ENCODE measurements around the gene DLG2.

DLG2 gene

GRCh38 chr11:84563356-84563755, 1063.8 kb downstream of the DLG2 start:
- TF ChIP-seq REST (IDR thresholded peaks at IDR 0.05; ENCODE audit: insufficient read depth in 1 of 2, low read depth in 2 of 2, low read length in 2 of 2) = no peak

- TF ChIP-seq POLR2AphosphoS5 (IDR thresholded peaks at IDR 0.05; ENCODE audit: low read depth, low read length) (no peak), SIN3A (IDR thresholded peaks at IDR 0.05; ENCODE audit: borderline replicate concordance, insufficient read depth, low read length) (no peak), FOXP2 (optimal IDR thresholded peaks at IDR 0.05; ENCODE audit: borderline replicate concordance, extremely low read depth, extremely low read length, insufficient read depth) (no peak), REST (IDR thresholded peaks at IDR 0.05; ENCODE audit: insufficient read depth in 1 of 2, low read depth in 2 of 2, low read length in 2 of 2) (no peak), TAF1 (IDR thresholded peaks at IDR 0.05; ENCODE audit: borderline replicate concordance, insufficient read depth, low read length) (no peak)
These were observed 1066.9 kb downstream of the DLG2 start for GRCh38 chr11:84560206-84560605.

GRCh38 chr11:84558085-84558905, 1068.8 kb downstream of the DLG2 start:
- TF ChIP-seq REST (IDR thresholded peaks at IDR 0.05; ENCODE audit: insufficient read depth in 1 of 2, low read depth in 2 of 2, low read length in 2 of 2) (peak in 1 of 2 experiments; percentile 83; a peak in 2 of 4 replicates), FOXP2 (optimal IDR thresholded peaks at IDR 0.05; ENCODE audit: borderline replicate concordance, extremely low read depth, extremely low read length, insufficient read depth) (no peak)

GRCh38 chr11:84552791-84553190, 1074.4 kb downstream of the DLG2 start:
- TF ChIP-seq REST (IDR thresholded peaks at IDR 0.05; ENCODE audit: insufficient read depth in 1 of 2, low read depth in 2 of 2, low read length in 2 of 2) = no peak
- TF ChIP-seq FOXP2 (optimal IDR thresholded peaks at IDR 0.05; ENCODE audit: borderline replicate concordance, extremely low read depth, extremely low read length, insufficient read depth) = no peak
- no peak for TF ChIP-seq SIN3A (IDR thresholded peaks at IDR 0.05; ENCODE audit: borderline replicate concordance, insufficient read depth, low read length)
- TF ChIP-seq TAF1 (IDR thresholded peaks at IDR 0.05; ENCODE audit: borderline replicate concordance, insufficient read depth, low read length) = no peak
- TF ChIP-seq POLR2AphosphoS5 (IDR thresholded peaks at IDR 0.05; ENCODE audit: low read depth, low read length) = no peak

GRCh38 chr11:84549217-84549616, 1077.9 kb downstream of the DLG2 start:
- no peak for TF ChIP-seq POLR2AphosphoS5 (IDR thresholded peaks at IDR 0.05; ENCODE audit: low read depth, low read length)
- TF ChIP-seq SIN3A (IDR thresholded peaks at IDR 0.05; ENCODE audit: borderline replicate concordance, insufficient read depth, low read length) = no peak
- no peak for TF ChIP-seq FOXP2 (optimal IDR thresholded peaks at IDR 0.05; ENCODE audit: borderline replicate concordance, extremely low read depth, extremely low read length, insufficient read depth)
- TF ChIP-seq TAF1 (IDR thresholded peaks at IDR 0.05; ENCODE audit: borderline replicate concordance, insufficient read depth, low read length) = no peak
- no peak for TF ChIP-seq REST (IDR thresholded peaks at IDR 0.05; ENCODE audit: insufficient read depth in 1 of 2, low read depth in 2 of 2, low read length in 2 of 2)
